ENCODE results near the gene ARHGAP42.

The ARHGAP42 gene

GRCh38 chr11:100793525-100793924 lies 106.4 kb downstream of the ARHGAP42 start:
- Histone ChIP-seq H3K4me2 (ENCODE audit: low read depth, low read length, poor library complexity, severe bottlenecking) (no peak overlapping the region), H3K9ac (ENCODE audit: low read length) (no peak overlapping the region), H2AFZ (ENCODE audit: low read depth, low read length, severe bottlenecking) (no peak overlapping the region), H3K9me2 (replicated peaks; ENCODE audit: insufficient read depth, low read length) (no peaks in the 10 kb centered on the region), H3K36me3 (ENCODE audit: low read length) (no peaks in the 10 kb centered on the region), H3K27ac (ENCODE audit: low read depth, low read length) (no peak overlapping the region), H4K20me1 (ENCODE audit: low read depth, low read length) (no peaks in the 10 kb centered on the region), H3F3A (ENCODE audit: insufficient read depth) (no peaks in the 10 kb centered on the region), H3K27me3 (ENCODE audit: low read length) (no peaks in the 10 kb centered on the region), H3K4me3 (ENCODE audit: insufficient read depth, low read length, poor library complexity, severe bottlenecking) (no peak overlapping the region), H3K79me2 (ENCODE audit: insufficient read depth, low read length) (no peaks in the 10 kb centered on the region), H3K9me3 (ENCODE audit: insufficient read depth, low read length) (no peaks in the 10 kb centered on the region)
- TF ChIP-seq EZH2phosphoT487 (conservative IDR thresholded peaks at IDR 0.05; ENCODE audit: low read length): no peak
- TF ChIP-seq, protein P1, sequence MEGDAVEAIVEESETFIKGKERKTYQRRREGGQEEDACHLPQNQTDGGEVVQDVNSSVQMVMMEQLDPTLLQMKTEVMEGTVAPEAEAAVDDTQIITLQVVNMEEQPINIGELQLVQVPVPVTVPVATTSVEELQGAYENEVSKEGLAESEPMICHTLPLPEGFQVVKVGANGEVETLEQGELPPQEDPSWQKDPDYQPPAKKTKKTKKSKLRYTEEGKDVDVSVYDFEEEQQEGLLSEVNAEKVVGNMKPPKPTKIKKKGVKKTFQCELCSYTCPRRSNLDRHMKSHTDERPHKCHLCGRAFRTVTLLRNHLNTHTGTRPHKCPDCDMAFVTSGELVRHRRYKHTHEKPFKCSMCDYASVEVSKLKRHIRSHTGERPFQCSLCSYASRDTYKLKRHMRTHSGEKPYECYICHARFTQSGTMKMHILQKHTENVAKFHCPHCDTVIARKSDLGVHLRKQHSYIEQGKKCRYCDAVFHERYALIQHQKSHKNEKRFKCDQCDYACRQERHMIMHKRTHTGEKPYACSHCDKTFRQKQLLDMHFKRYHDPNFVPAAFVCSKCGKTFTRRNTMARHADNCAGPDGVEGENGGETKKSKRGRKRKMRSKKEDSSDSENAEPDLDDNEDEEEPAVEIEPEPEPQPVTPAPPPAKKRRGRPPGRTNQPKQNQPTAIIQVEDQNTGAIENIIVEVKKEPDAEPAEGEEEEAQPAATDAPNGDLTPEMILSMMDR (IDR thresholded peaks at IDR 0.05; ENCODE audit: insufficient read depth, low read length, poor library complexity, severe bottlenecking): no peak

DNA sequence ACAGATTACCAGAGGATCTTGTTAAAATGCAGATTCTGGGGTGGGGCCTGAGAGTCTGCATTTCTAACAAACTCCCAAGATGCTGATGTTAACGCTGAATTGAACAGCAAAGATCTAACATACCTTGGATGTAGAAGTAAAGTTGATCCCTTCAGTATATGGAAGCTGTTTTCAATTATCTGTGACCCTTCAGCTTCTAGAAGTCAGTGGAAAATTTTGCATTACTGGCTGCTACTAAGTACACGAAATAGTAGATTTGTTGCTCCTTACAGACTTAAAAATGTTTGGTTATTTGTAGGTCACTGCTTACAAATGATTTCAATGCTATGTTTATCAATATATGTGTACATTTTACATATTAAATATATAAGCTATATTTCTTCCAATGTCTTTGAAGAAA lies 107.4 kb downstream of the ARHGAP42 start:
- Histone ChIP-seq H3K4me2 (ENCODE audit: low read depth, low read length, poor library complexity, severe bottlenecking) (no peak overlapping the region), H3F3A (ENCODE audit: insufficient read depth) (no peaks in the 10 kb centered on the region), H3K27ac (ENCODE audit: low read depth, low read length) (no peak overlapping the region), H3K36me3 (ENCODE audit: low read length) (no peaks in the 10 kb centered on the region), H3K79me2 (ENCODE audit: insufficient read depth, low read length) (no peaks in the 10 kb centered on the region), H3K9me3 (ENCODE audit: insufficient read depth, low read length) (no peaks in the 10 kb centered on the region), H2AFZ (ENCODE audit: low read depth, low read length, severe bottlenecking) (no peak overlapping the region), H3K9me2 (replicated peaks; ENCODE audit: insufficient read depth, low read length) (no peaks in the 10 kb centered on the region), H3K9ac (ENCODE audit: low read length) (no peak overlapping the region), H4K20me1 (ENCODE audit: low read depth, low read length) (no peaks in the 10 kb centered on the region), H3K4me3 (ENCODE audit: insufficient read depth, low read length, poor library complexity, severe bottlenecking) (no peak overlapping the region), H3K27me3 (ENCODE audit: low read length) (no peaks in the 10 kb centered on the region)
- TF ChIP-seq EZH2phosphoT487 (conservative IDR thresholded peaks at IDR 0.05; ENCODE audit: low read length): no peak
- TF ChIP-seq, protein P1 (IDR thresholded peaks at IDR 0.05; ENCODE audit: insufficient read depth, low read length, poor library complexity, severe bottlenecking): no peak

DNA sequence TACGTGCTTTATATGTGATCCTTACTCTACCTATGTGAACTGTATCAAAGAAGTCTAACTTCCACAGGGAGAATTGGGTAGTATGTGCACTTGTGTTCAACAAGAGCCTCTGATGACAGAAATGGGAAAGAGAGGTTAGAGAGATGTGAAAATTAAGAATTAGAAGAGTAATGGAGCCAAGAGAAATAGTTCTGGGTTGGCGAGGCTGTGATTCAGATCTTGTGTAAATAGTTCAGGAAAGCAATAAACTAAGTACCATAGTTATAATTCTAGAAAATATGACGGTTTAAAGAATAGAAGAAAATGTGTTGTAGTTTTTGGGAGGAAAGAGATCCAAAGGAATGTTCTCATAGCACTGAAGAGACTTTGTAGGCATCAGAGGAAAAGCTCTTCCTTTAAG lies 112.4 kb downstream of the ARHGAP42 start:
- Histone ChIP-seq H3K36me3 (ENCODE audit: low read length) (no peaks in the 10 kb centered on the region), H4K20me1 (ENCODE audit: low read depth, low read length) (no peaks in the 10 kb centered on the region), H3K27ac (ENCODE audit: low read depth, low read length) (no peak overlapping the region), H3F3A (ENCODE audit: insufficient read depth) (no peaks in the 10 kb centered on the region), H3K9me3 (ENCODE audit: insufficient read depth, low read length) (no peaks in the 10 kb centered on the region), H3K4me2 (ENCODE audit: low read depth, low read length, poor library complexity, severe bottlenecking) (no peak overlapping the region), H3K79me2 (ENCODE audit: insufficient read depth, low read length) (no peaks in the 10 kb centered on the region), H3K4me3 (ENCODE audit: insufficient read depth, low read length, poor library complexity, severe bottlenecking) (no peak overlapping the region), H3K9me2 (replicated peaks; ENCODE audit: insufficient read depth, low read length) (no peaks in the 10 kb centered on the region), H2AFZ (ENCODE audit: low read depth, low read length, severe bottlenecking) (no peak overlapping the region), H3K27me3 (ENCODE audit: low read length) (no peaks in the 10 kb centered on the region), H3K9ac (ENCODE audit: low read length) (no peak overlapping the region)
- TF ChIP-seq, protein P1 (IDR thresholded peaks at IDR 0.05; ENCODE audit: insufficient read depth, low read length, poor library complexity, severe bottlenecking): no peak
- no peak for TF ChIP-seq EZH2phosphoT487 (conservative IDR thresholded peaks at IDR 0.05; ENCODE audit: low read length)

Data from SU-DHL-6 (cell line).